22Rv1 (cell line): Measurements from ENCODE around the gene RGS9BP.

Experiments used
- ZFX ChIP-seq: fragments of 450-650 bp; IDR thresholded peaks from 2 replicates; pipeline ENCODE4 v1.6.1; 2017; ENCODE audit warnings: antibody characterized with exemption, borderline replicate concordance
- TF ChIP-seq, protein P1 (sequence below): fragments of 450-650 bp; IDR thresholded peaks from 2 replicates; pipeline ENCODE4 v1.5.1; 2017; ENCODE audit warnings: mild to moderate bottlenecking

DNA sequence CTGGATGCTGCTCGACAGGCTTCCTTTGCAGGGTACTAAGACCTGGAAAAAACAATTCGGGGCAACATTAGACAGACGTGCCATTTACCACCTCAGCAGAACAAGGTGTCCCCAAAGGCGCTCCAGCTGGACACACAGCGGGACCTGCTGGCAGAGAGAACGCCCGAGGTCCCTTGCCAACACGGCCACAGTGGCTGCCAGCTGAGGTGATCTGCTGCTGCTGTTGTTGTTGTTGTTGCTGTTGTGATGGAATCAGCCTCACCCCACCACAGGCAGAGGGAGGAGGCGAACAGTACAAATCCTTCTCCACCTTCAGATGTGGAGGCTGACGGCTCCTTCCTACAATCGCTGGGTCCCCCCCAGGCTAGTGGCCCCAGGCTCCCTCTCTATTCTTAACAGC, 25.9 kb upstream of the RGS9BP start:
- TF ChIP-seq, protein P1, sequence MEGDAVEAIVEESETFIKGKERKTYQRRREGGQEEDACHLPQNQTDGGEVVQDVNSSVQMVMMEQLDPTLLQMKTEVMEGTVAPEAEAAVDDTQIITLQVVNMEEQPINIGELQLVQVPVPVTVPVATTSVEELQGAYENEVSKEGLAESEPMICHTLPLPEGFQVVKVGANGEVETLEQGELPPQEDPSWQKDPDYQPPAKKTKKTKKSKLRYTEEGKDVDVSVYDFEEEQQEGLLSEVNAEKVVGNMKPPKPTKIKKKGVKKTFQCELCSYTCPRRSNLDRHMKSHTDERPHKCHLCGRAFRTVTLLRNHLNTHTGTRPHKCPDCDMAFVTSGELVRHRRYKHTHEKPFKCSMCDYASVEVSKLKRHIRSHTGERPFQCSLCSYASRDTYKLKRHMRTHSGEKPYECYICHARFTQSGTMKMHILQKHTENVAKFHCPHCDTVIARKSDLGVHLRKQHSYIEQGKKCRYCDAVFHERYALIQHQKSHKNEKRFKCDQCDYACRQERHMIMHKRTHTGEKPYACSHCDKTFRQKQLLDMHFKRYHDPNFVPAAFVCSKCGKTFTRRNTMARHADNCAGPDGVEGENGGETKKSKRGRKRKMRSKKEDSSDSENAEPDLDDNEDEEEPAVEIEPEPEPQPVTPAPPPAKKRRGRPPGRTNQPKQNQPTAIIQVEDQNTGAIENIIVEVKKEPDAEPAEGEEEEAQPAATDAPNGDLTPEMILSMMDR = no peak
- TF ChIP-seq ZFX = no peak
